H1 (cell line): ENCODE results near the gene ZNF512B. TPM values are rescaled to one million over a fixed set of nuclear protein-coding genes. Genes with fewer than 3 reads are reported as not detected.

Experiments used
- ASH2L ChIP-seq: fragments of 200-600, 300-600 bp; sonication (generic); IDR thresholded peaks from one replicate; pipeline ENCODE4 v1.7.1; 2017; ENCODE audit warnings: low read length
- BACH1 ChIP-seq: IDR thresholded peaks from 2 replicates; pipeline ENCODE4 v1.6.1; 2012; ENCODE audit warnings: low read length, improper control_type of control experiment
- CHD7 ChIP-seq: fragments of 300-600 bp; sonication (generic); IDR thresholded peaks from 2 replicates; pipeline ENCODE4 v1.7.1; 2012; ENCODE audit warnings: low read length, moderate library complexity, mild to moderate bottlenecking, inconsistent platforms; ENCODE audit not compliant: insufficient replicate concordance
- HDAC2 ChIP-seq, 2 experiments: fragments of 300-600 bp in 1 of 2; sonication (generic) in 1 of 2; IDR thresholded peaks; 2 replicates each; pipeline ENCODE4 v1.6.1; 2011 to 2012; ENCODE audit warnings: low read depth in 2 of 2, low read length in 2 of 2, mild to moderate bottlenecking in 2 of 2, moderate library complexity in 2 of 2, borderline replicate concordance in 1 of 2, inconsistent platforms in 1 of 2
- KDM4A ChIP-seq: IDR thresholded peaks from one replicate; pipeline ENCODE4 v1.7.1; 2012; ENCODE audit warnings: low read depth, mild to moderate bottlenecking, moderate library complexity, low read length, inconsistent platforms; ENCODE audit not compliant: severe bottlenecking
- TAF1 ChIP-seq: IDR thresholded peaks from 2 replicates; pipeline ENCODE4 v1.6.1; 2011; ENCODE audit warnings: mild to moderate bottlenecking, low read depth, low read length
- polyA plus RNA-seq, 7 experiments: library from polyadenylated mRNA; depleted of rRNA in 3 of 7; stranded (reverse) in 5 of 7; unstranded in 2 of 7; fragments of >200 nt in 5 of 7; fragments of 200-250 nt in 2 of 7; gene quantifications; 1 replicate in 5 of 7; 2 replicates in 1 of 7; 4 replicates in 1 of 7; pipeline versions ENCODE4 v1.2.1 to v1.2.3, GENCODE V29; 2011 to 2013; ENCODE audit warnings: missing spikeins in 2 of 7, mixed read lengths in 2 of 7
- total RNA-seq: library from RNA; stranded (reverse); fragmentation: NEBNext Ultra II Directional; extraction: Animal tissue kit (Norgen Biotek cat#: 25700); gene quantifications from 2 replicates; pipeline ENCODE4 v1.2.1, GENCODE V29; 2021
- TF ChIP-seq, protein P1 (sequence below), 3 experiments: IDR thresholded peaks; 1 replicate in 2 of 3; 2 replicates in 1 of 3; pipeline versions ENCODE4 v1.5.1 to v1.6.1; 2011; ENCODE audit warnings: low read length in 3 of 3, mild to moderate bottlenecking in 3 of 3, inconsistent platforms in 2 of 3, low read depth in 1 of 3, moderate library complexity in 1 of 3; ENCODE audit not compliant: insufficient read depth in 1 of 3; ENCODE audit errors: control extremely low read depth in 1 of 3

Gene ZNF512B
- total and polyA plus RNA-seq, 2 of the 8 experiments (the other 6 are each of a cell fraction or from before 2014, with no cell fraction given), result 7.3 to 26.6 TPM

DNA sequence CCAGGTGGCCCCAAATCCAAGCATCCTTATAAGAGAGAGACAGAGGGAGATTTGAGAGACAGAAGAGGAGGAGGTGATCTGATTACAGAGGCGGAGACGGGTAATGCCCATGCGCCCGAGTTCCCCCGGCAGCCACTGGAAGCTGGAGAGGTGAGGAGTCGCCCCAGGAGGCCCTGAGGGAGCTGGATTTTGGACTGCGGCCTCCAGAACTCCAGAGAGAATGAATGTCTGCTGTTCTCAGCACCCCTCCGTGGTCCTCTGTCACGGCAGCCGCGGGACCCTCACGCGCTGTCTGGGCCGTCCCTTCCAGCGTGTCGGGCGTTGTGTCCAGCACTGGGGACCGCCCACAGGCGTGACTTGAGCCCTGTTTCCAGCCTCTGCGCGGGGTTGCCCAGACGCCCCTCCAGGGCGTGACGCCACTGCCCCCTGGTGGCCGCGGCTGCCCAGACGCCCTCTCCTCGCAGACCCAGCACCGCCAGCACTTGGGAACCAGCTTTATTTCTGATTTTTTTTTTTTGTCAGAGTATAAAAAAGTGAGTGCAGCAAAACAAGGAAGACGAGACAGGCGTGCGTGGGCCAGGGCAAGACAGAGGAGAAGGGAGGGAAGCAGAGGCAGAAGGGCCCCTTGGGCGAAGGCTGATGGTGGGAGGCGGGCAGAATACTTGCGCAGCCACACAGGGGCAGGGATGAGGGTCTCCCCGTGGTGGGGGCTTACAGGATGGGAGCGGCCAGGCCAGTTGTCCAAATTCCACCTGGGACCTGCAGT lies 4.1 kb upstream of the ZNF512B start (continued):
- TF ChIP-seq CHD7 (no peak), ASH2L (no peak), KDM4A (peak; percentile 60), BACH1 (no peak), HDAC2 (IDR thresholded peaks at IDR 0.05; ENCODE audit: borderline replicate concordance in 1 of 2, low read depth in 2 of 2, low read length in 2 of 2) (no peak), TAF1 (no peak)
- TF ChIP-seq, protein P1, sequence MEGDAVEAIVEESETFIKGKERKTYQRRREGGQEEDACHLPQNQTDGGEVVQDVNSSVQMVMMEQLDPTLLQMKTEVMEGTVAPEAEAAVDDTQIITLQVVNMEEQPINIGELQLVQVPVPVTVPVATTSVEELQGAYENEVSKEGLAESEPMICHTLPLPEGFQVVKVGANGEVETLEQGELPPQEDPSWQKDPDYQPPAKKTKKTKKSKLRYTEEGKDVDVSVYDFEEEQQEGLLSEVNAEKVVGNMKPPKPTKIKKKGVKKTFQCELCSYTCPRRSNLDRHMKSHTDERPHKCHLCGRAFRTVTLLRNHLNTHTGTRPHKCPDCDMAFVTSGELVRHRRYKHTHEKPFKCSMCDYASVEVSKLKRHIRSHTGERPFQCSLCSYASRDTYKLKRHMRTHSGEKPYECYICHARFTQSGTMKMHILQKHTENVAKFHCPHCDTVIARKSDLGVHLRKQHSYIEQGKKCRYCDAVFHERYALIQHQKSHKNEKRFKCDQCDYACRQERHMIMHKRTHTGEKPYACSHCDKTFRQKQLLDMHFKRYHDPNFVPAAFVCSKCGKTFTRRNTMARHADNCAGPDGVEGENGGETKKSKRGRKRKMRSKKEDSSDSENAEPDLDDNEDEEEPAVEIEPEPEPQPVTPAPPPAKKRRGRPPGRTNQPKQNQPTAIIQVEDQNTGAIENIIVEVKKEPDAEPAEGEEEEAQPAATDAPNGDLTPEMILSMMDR (IDR thresholded peaks at IDR 0.05; ENCODE audit: control extremely low read depth in 1 of 3, insufficient read depth in 1 of 3, low read depth in 1 of 3, low read length in 3 of 3), result peak; percentile 88 to 93 (median 89)
